D341Med (cell line): ENCODE data around the gene CRYL1.

Experiments
- DNase-seq: peaks from one replicate; pipeline ENCODE4 v3.0.0; 2012; ENCODE audit warnings: low spot score

CRYL1 gene

GRCh38 chr13:20420938-20421337 is 104.7 kb downstream of the CRYL1 start:
- no peak for DNase-seq

- DNase-seq: no peak
These were observed 106.7 kb downstream of the CRYL1 start for GRCh38 chr13:20418953-20419352.

DNA sequence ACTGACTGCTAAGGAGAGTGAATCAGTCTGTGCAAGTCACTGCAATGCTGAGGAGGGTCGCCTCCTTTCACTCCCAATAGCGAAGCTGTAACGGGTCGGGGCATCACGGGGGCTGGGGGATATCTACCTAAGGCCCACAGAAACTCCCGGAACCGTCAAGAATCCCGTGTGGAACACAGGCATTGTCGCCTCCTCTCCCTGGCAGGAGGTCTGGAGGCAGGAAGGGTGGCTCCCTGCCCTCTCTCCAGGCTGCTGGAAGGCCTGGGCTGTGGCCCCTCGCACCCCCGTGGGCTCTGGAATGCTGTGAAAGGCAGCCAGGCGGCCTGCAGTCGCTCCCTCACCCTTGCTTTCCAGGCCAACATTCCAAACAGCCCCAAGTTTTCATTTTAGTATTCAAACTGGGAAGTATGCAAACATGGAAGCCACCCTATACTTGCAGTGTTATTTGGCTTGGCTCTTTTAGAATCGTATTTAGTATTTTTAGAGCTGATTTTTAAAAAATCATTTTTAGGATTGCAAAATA is 109.4 kb downstream of the CRYL1 start:
- no peak for DNase-seq

DNA sequence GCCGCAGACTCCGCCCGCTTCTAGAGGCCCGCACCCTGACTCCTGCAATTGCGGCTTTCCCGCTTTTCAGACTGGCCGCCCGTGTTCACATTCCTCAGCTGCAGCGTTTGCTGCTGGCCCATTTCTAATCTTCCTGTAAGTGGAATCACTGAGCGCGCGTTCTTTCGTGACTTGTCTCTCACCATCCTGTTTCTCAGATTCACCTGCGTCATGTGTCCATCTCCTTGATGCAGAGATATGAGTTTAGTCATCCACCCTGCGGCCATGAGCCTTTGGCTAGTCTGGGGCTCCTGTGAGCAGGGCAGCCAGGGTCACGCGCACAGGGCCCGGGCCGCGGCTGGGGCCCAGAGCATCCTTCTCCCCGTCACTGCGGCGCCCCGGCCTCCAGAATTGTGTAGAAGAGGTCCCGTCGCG is 110.0 kb downstream of the CRYL1 start:
- no peak for DNase-seq

- DNase-seq: no peak
These were observed 110.4 kb downstream of the CRYL1 start for GRCh38 chr13:20415306-20415679.

DNA sequence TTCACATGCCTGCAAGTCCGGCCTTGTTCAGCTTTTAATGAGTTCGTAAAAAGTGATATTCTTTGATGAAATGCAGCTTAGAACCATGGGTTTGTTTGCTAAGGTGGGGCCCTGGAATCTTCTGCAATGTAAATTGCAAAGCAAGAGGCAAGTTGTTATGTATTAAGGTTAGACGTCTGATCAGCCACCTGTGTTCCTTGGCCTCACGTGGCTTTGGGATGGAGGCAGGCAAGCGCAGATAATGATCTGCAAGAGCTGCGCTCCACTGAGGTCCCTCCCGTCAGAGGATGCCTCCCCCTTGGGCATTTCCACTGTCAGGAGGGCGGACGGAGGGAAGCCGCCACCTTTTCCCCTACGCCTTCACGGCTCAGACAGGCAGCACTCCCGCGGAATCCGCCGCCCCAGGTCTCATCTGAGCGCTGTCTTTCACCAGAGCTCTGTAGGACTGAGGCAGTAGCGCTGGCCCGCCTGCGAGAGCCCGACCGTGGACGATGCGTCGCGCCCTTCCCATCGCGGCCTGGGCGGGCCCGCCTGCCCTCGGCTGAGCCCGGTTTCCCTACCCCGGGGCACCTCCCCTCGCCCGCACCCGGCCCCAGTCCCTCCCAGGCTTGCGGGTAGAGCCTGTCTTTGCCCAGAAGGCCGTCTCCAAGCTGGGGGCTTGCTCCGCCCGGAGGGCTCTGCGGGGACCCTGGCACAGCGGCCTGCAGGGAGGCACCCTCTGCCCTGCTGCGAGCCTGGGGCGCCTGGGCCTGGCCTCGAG is 110.9 kb downstream of the CRYL1 start:
- no peak for DNase-seq

GRCh38 chr13:20412691-20413355 is 112.8 kb downstream of the CRYL1 start:
- DNase-seq: no peak

GRCh38 chr13:20411638-20412342 is 113.9 kb downstream of the CRYL1 start:
- no peak for DNase-seq

DNA sequence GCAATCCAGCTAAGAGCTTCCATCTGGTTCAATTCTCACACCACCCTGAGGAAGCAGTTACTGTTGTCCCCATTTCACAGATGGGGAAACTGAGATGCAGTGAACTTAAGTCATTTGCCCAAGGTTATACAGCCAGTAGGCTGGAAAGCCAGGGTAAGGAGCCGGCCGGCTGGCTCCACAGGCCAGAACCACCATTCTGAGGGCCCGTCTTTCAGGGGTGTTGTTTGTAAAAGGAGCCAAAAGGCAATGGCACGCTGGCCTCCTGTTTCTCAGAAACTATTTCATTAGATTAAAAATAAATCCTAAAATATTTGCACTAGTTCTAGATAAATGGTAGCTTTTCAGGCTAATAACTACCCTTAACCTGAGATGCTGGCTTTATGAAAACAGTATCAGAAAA is 114.9 kb downstream of the CRYL1 start:
- DNase-seq: no peak

- DNase-seq: no peak
These were observed 117.5 kb downstream of the CRYL1 start for GRCh38 chr13:20408181-20408580.

DNA sequence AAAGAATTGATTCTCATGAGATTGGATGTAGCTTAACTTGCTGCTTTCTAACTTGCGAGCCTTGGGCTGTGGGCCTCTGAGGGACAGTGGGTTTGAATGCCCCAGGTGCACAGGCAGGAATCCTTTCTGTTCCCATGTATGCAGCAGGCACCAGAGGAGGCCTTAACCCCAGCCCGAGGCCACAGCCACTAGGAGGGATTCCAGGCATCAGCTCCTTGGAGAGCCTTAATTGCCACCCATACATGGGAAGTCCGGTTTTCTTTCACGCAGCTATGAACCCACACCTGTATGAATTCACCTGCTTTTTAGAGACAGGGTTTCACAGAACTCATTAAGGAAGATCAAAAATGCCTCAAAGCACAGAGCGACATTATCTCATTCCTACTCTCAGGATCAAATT is 117.9 kb downstream of the CRYL1 start:
- DNase-seq: no peak

DNA sequence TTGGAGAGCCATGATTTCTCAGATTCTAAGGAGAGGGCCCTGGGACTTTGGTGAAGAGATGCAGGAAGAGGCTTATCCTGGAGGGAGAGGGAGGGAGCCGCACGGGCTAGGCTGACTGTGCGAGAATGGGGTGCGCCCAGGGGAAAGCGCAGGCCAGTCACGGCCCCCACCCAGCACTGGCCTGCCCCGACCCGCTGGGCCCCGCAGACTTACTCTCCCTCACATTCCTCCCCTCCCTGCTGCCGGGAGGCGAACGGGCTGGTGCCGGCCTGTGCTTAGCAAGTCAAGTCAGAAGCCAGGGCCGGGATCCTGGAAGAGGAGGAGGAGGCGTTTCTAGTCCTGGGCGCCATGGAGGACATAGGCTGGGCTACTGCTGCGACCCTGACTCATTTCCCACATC is 120.0 kb downstream of the CRYL1 start:
- no peak for DNase-seq

DNA sequence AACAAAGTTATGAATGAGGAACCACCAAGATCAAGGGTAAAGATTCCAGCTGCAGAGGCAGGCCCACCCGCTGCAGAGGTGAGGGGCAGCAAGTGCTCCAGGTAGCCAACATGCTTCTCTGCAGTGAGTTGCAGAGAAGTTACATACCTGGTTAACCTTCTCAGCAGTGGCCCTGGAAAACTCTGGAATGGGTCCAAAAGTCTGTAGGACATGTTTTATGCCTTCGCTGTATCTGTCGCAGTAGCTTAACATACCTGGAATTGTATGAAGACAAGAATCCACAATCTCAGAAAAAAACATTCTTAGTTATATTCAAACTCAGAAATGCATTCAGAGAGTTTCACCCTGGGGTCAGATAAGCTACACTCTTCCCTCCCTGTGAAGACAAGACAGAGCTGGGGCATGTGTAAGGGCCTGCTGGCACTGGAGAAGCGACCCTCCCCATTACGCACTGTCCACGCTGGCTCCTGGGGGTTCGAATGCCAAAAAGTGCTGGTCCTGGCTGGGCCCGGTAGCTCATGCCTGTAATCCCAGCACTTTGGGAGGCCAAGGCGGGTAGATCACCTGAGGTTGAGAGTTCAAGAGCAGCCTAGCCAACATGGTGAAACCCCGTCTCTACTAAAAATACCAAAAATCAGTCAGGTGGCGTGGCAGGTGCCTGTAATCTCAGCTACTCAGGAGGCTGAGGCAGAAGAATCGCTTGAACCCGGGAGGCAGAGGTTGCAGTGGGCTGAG is 121.0 kb downstream of the CRYL1 start:
- DNase-seq: no peak

DNA sequence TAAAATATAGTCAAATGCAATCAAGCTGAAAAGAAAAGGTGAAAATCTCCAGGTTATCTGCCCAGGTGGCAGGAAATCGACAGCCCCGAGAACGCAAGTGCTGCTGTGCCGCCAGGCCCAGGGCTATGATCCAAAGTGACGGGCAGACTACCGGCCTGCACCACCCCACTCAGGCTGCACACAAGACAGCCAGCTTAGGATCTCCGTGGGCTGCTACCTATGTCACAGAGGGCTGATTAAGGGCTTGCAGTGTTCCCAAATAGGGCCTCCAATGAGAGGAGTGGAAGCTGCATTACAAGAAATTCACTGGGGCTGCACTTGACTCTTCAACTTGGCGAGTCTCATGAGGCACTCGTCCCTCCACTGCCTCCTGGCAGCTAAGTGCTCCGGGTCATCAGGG is 121.8 kb downstream of the CRYL1 start:
- no peak for DNase-seq

DNA sequence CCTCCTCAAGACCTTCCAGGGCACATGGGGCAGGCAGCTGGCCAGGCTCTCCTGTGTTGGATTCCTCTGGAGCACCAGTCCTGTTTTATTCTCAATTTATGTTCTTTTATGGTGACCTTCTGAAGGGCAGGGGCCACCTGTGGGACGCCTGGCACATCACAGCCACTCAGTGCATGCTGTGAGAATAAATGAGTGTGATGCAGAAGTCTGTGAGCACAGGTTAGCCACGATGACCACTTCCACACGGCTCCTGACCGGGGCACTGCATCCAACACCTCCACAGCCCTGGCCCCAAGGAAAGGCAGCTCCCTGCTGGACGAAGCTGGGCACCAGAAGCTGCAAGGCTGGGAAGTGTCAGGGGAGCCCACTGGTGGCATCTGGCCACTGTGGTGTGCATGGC is 122.8 kb downstream of the CRYL1 start:
- no peak for DNase-seq

GRCh38 chr13:20401931-20402856 is 123.5 kb downstream of the CRYL1 start:
- no peak for DNase-seq

- DNase-seq: no peak
These were observed 124.1 kb downstream of the CRYL1 start for GRCh38 chr13:20401531-20401930.

GRCh38 chr13:20400774-20401173 is 124.9 kb downstream of the CRYL1 start:
- DNase-seq: no peak

GRCh38 chr13:20399961-20400360 is 125.7 kb downstream of the CRYL1 start:
- no peak for DNase-seq

DNA sequence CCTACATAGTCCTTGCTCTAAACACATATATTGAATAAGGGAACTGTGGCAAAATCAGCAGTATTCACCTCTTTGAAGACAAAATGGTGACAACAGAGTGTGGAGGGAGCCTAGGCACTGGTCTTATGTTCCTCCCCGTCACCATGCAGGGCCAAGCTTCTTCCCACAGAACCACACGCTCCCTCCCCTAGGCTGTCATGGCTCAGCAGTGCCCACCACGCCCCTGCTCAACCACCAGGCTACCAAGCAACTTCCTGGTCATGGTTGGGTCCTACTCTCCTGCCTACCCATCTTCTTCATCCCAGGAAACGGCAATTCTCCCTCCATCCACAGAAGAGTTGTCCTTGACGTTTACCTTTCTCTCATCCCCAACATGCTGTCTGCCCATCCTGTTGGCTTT is 126.1 kb downstream of the CRYL1 start:
- no peak for DNase-seq

- DNase-seq: no peak
These were observed 127.2 kb downstream of the CRYL1 start for GRCh38 chr13:20398459-20398858.
